IPS-20b (cell line): ENCODE data around the gene R3HDM4.
"Not testable (repeated sequence)": the region's sequence is repeated elsewhere in the genome, so short reads cannot be mapped to it uniquely, and the experiment has no call there.

Experiments
- H3K27ac ChIP-seq: one replicate; pipeline ENCODE4 v1.5.1; 2013; ENCODE audit warnings: low read length
- H3K27me3 ChIP-seq: 2 replicates; pipeline ENCODE4 v1.6.1; 2013; ENCODE audit warnings: mild to moderate bottlenecking, low read length, inconsistent platforms; ENCODE audit not compliant: insufficient read depth
- H3K36me3 ChIP-seq: 2 replicates; pipeline ENCODE4 v1.6.1; 2013; ENCODE audit warnings: low read depth, mild to moderate bottlenecking, inconsistent platforms, low read length, moderate library complexity; ENCODE audit not compliant: insufficient read depth
- H3K4me1 ChIP-seq: 2 replicates; pipeline ENCODE4 v1.6.1; 2013; ENCODE audit warnings: mild to moderate bottlenecking, control low read depth, inconsistent platforms, low read length, moderate library complexity; ENCODE audit not compliant: insufficient read depth
- H3K4me3 ChIP-seq: 2 replicates; pipeline ENCODE4 v1.5.1; 2013; ENCODE audit warnings: mild to moderate bottlenecking, low read length, inconsistent platforms
- H3K9ac ChIP-seq: 2 replicates; pipeline ENCODE4 v1.6.1; 2013; ENCODE audit warnings: low read depth, mild to moderate bottlenecking, inconsistent platforms, low read length, moderate library complexity
- H3K9me3 ChIP-seq: 2 replicates; pipeline ENCODE4 v1.6.1; 2013; ENCODE audit warnings: mild to moderate bottlenecking, low read depth, low read length, inconsistent platforms; ENCODE audit not compliant: insufficient read depth

The R3HDM4 gene

DNA sequence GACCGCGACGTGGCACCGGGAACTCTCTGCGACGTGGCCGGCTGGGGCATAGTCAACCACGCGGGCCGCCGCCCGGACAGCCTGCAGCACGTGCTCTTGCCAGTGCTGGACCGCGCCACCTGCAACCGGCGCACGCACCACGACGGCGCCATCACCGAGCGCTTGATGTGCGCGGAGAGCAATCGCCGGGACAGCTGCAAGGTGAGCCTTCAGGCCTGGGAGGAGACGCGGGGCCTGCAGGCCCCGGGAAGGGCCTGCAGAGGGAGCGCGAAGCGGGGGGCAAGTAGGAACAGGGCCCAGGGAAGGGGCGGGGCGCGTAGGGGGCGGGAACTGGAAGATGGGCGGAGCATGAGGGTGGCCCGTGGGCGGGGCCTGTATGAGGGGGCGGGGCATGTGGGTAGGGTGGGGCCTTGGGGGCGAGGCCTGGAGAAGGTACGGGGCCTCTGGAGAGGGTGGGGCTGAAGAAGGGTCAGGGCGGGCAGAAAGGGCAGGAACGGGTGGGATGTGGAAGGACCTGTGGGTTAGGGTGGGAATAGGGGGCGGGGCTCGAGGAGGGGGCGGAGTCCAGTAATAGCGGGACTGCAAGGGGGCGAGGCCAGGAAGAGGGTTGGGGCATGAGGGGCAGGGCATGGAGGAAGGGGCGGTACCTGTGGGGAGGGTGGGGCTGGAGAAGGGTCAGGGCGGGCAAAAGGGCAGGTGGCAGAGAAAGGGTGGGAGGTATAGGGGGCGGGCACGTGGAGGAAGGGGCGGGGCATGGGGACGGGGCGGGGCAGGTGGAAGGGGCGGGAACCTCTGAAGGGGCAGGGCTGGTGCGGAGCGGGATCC, 51.1 kb downstream of the R3HDM4 start:
- H3K4me1 ChIP-seq: no peaks in the 10 kb centered on the region
- peaks cover 36% of the 10 kb centered on the region for H3K27me3 ChIP-seq
- H3K9me3 ChIP-seq: no peaks in the 10 kb centered on the region
- H3K27ac ChIP-seq: no peak overlapping the region
- H3K9ac ChIP-seq: no peak overlapping the region
- peak overlapping the region; percentile 56; the same call in 1 of the 2 replicates for H3K4me3 ChIP-seq
- H3K36me3 ChIP-seq: no peaks in the 10 kb centered on the region

DNA sequence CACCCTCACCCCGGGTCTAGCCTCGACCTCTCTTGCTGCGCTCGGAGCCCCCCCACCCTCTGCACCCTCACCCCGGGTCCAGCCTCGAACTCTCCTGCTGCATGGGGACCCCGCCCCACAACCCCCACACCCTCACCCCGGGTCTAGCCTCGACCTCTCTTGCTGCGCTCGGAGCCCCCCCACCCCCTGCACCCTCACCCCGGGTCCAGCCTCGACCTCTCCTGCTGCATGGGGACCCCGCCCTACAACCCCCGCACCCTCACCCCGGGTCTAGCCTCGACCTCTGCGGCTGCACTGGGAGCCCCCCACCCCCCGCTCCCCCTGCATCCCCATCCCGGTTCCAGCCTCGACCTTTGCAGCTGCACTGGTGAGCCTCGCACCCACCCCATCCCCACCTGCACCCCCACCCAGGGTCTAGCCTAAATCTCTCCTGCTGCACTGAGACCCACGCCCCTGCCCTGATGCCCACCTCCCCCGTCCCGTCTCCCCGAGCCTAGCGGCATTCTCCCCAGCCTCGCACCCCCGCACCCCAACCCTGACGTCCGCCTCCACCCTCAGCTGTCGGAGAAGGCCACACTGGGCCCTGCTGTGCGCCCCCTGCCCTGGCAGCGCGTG, 51.8 kb downstream of the R3HDM4 start:
- H3K9ac ChIP-seq: no peak overlapping the region
- H3K4me1 ChIP-seq: no peaks in the 10 kb centered on the region
- no peak overlapping the region for H3K27ac ChIP-seq
- H3K27me3 ChIP-seq: peaks cover 36% of the 10 kb centered on the region
- H3K36me3 ChIP-seq: no peaks in the 10 kb centered on the region
- no peaks in the 10 kb centered on the region for H3K9me3 ChIP-seq
- no peak overlapping the region; the same call in 1 of the 2 replicates for H3K4me3 ChIP-seq

DNA sequence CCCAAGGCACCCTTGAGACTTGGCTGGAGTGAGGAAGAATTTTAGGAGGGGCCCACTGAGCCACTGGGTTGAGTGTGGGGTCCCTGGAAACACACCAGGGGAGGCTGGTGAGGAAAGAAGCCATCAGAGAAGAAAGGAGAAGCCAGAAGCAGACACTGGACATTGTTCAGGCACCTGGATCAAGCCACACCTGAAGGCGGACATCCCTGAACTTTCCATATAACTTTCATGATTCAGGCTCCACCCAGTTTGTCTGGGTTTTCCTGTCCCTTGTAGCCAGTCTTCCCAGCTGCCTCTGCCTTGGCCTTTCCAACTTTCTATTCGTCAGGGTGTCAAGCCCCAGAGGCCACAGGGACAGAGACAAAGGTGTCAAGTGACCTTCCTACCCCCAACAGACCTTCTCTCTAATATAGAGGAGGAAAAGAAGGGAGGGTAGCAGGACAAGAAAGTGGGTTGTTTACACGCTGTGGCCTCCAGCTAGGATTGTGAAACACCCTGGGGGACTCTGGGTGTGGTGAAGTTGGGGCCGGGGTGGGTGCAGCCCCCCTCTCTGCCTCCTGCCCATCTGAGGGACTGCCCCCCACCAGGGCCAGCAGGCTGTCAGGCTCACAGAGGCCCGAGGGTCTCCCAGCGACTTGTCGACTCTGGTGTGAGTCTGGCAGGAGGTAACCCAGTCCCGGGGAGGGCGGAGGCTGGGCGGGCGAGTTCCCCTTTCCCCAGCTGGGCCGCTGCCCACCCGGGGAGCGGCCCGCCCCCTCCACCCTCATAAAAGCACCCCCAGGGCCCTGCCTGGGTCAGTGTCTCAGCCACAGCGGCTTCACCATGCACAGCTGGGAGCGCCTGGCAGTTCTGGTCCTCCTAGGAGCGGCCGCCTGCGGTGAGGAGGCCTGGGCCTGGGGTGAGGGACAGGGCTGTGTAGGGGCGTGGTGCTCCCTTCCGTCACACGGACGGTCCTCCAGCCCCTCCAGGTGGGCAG, 53.9 kb downstream of the R3HDM4 start, which contains the start of gene CFD:
Gene CFD (plus strand): TSS at position 797 of the 976 bp plus-strand sequence. CDS start 26 bp downstream, at position 823.
- no peaks in the 10 kb centered on the region for H3K4me1 ChIP-seq
- no peak within 1 kb of the TSS for H3K27ac ChIP-seq
- H3K9ac ChIP-seq: no peak within 1 kb of the TSS
- peak within 1 kb of the TSS; percentile 40; the same call in 1 of the 2 replicates for H3K4me3 ChIP-seq
- H3K9me3 ChIP-seq: no peaks in the 10 kb centered on the region
- peaks cover 36% of the 10 kb centered on the region for H3K27me3 ChIP-seq
- no peaks in the 10 kb centered on the region for H3K36me3 ChIP-seq

DNA sequence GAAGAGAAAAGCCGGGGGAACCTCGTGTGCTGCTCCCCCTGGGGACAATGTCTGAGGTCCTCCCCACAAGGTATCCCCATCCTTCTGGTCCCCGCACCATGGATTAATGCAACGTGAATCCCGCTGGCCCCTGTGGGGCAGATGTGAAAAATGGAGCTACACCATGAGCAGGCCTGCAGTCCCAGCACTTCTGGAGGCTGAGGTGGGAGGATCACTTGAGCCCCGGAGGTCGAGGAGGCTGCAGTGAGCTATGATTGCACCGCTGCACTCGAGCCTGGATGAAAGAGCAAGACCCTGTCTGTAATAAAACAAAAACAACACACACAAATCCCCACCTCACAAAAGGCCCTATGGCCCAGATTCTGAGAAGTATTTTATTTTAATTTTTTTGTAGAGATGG, 54.7 kb downstream of the R3HDM4 start:
- Histone ChIP-seq H3K27ac (no peak overlapping the region), H3K4me1 (no peaks in the 10 kb centered on the region), H3K9ac (no peak overlapping the region), H3K27me3 (peaks cover 35% of the 10 kb centered on the region), H3K9me3 (no peaks in the 10 kb centered on the region), H3K4me3 (no peak overlapping the region), H3K36me3 (no peaks in the 10 kb centered on the region)

DNA sequence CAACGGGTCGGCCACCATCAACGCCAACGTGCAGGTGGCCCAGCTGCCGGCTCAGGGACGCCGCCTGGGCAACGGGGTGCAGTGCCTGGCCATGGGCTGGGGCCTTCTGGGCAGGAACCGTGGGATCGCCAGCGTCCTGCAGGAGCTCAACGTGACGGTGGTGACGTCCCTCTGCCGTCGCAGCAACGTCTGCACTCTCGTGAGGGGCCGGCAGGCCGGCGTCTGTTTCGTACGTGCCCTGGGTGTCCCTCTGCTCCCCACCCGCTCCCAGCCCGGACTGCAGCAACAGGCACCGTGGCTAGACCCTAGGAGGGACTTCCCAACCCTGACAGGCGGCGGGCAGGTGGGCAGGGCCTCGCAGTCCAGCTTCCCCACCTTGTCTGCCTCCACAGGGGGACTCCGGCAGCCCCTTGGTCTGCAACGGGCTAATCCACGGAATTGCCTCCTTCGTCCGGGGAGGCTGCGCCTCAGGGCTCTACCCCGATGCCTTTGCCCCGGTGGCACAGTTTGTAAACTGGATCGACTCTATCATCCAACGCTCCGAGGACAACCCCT, 57.4 kb downstream of the R3HDM4 start:
- Histone ChIP-seq H3K9me3 (no peaks in the 10 kb centered on the region), H3K4me1 (no peaks in the 10 kb centered on the region), H3K36me3 (no peaks in the 10 kb centered on the region), H3K4me3 (no peak overlapping the region), H3K27ac (no peak overlapping the region), H3K9ac (no peak overlapping the region), H3K27me3 (peaks cover 25% of the 10 kb centered on the region)

DNA sequence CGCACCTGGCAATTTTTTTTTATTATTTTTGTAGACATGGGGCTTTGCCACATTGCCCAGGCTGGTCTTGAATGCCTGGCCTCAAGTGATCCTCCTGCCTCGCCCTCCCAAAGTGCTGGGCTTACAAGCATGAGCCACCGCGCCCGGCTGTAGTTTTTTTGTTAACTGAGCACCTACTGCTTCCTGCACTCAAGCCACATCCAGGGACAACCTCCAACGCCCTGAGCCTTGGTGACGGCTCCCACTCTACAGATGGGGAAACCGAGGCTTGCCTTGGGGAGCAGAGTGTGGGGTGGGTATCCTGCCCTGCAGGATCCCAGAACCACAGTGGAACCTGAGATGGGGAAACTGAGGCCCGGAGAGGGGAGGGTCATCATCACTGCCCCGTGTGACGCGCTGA, 57.9 kb downstream of the R3HDM4 start:
- Histone ChIP-seq H3K27me3 (peaks cover 20% of the 10 kb centered on the region), H3K9me3 (no peaks in the 10 kb centered on the region), H3K9ac (no peak overlapping the region), H3K4me3 (no peak overlapping the region), H3K27ac (no peak overlapping the region), H3K4me1 (no peaks in the 10 kb centered on the region), H3K36me3 (no peaks in the 10 kb centered on the region)

DNA sequence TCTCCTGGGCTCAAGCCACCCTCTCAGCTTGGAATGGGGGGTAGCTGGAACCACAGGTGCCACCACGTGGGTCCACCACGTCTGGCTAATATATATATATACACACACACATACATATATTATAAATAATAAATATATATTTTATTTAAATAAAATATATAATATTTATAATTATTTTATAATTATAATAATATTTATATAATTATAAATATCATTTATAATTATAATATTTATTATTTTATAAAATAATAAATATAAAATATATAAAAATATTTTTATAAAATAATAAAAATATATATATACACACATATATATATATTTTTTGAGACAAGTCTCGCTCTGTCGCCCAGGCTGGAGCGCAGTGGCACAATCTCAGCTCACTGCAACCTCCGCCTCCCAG, 58.5 kb downstream of the R3HDM4 start:
- Histone ChIP-seq H3K9me3 (no peaks in the 10 kb centered on the region), H3K9ac (no peak overlapping the region), H3K27ac (no peak overlapping the region), H3K27me3 (peaks cover 14% of the 10 kb centered on the region), H3K4me3 (no peak overlapping the region), H3K36me3 (no peaks in the 10 kb centered on the region), H3K4me1 (no peaks in the 10 kb centered on the region)

DNA sequence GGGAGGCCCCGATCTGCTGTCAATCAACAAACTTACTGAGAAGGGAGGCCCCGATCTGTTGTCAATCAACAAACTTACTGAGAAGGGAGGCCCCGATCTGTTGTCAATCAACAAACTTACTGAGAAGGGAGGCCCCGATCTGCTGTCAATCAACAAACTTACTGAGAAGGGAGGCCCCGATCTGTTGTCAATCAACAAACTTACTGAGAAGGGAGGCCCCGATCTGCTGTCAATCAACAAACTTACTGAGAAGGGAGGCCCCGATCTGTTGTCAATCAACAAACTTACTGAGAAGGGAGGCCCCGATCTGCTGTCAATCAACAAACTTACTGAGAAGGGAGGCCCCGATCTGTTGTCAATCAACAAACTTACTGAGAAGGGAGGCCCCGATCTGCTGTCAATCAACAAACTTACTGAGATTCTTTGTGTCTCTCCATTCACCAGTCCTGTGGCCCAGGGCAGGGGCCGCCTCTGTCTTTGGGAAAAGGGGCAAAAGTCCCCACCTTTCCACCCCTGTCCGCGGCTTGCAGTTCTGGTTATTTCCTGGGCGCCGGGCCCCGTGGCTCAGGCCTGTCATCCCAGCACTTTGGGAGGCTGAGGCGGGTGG, 59.3 kb downstream of the R3HDM4 start:
- H3K27me3 ChIP-seq, H3K4me1 ChIP-seq, H3K9me3 ChIP-seq, H3K9ac ChIP-seq, H3K36me3 ChIP-seq, H3K4me3 ChIP-seq, H3K27ac ChIP-seq: not testable (repeated sequence)

DNA sequence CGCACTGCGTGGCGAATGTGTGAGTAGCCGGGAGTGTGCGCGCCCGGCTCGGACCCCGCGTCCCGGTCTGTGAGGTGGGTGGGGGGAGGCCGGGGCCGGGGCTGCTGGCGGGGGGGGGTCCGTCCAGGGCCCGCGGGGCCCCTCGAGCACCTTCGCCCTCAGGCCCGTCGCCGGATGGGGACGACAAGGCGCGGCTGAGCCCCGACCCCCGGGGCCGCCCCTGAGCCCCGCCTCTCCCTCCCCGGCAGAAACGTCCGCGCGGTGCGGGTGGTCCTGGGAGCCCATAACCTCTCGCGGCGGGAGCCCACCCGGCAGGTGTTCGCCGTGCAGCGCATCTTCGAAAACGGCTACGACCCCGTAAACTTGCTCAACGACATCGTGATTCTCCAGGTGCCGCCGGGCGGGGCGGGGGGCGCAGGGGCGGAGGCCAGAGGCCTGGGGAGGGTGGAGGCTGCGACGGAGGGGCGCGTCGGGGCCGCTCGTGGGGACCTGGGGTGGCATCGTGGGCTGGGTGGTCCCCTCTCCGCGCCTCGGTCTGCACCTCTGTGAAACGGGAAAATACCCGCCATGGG, 59.9 kb downstream of the R3HDM4 start:
- no peak overlapping the region for H3K4me3 ChIP-seq
- no peaks in the 10 kb centered on the region for H3K27me3 ChIP-seq
- H3K36me3 ChIP-seq: no peaks in the 10 kb centered on the region
- no peak overlapping the region for H3K9ac ChIP-seq
- H3K4me1 ChIP-seq: no peaks in the 10 kb centered on the region
- H3K9me3 ChIP-seq: no peaks in the 10 kb centered on the region
- no peak overlapping the region for H3K27ac ChIP-seq

DNA sequence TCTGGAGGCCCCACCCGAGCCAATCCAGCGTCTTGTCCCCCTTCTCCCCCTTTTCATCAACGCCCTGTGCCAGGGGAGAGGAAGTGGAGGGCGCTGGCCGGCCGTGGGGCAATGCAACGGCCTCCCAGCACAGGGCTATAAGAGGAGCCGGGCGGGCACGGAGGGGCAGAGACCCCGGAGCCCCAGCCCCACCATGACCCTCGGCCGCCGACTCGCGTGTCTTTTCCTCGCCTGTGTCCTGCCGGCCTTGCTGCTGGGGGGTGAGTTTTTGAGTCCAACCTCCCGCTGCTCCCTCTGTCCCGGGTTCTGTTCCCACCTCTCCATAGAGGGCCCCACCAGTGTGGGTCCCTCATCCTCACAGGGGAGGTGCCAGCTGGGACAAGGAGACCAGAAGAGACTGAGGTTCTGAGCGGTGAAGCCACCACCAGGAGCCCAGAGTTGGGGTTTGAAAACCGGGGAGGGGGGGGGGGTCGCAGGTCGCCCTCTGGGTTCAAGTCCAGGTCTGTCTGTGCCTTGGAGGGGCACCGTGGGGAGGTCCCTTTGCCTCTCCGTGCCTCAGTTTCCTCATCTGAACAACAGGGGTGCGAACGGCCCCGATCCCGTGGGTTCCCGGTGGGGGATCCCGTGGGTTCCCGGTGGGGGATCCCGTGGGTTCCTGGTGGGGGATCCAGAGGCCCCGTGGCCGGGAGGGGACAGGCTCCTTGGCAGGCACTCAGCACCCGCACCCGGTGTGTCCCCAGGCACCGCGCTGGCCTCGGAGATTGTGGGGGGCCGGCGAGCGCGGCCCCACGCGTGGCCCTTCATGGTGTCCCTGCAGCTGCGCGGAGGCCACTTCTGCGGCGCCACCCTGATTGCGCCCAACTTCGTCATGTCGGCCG, 60.6 kb downstream of the R3HDM4 start, which contains the start of gene ELANE:
Gene ELANE (plus strand): TSS at position 168 of the 878 bp plus-strand sequence. CDS start 26 bp downstream, at position 194.
- Histone ChIP-seq H3K4me3 (no peak within 1 kb of the TSS), H3K36me3 (no peaks in the 10 kb centered on the region), H3K27me3 (no peaks in the 10 kb centered on the region), H3K27ac (no peak within 1 kb of the TSS), H3K9me3 (no peaks in the 10 kb centered on the region), H3K9ac (no peak within 1 kb of the TSS), H3K4me1 (no peaks in the 10 kb centered on the region)
